Astrocyte of the spinal cord (primary cell): ENCODE results near the gene PYHIN1.

Experiments used
- DNase-seq: peaks from one replicate; pipeline ENCODE4 v3.0.0; 2011; ENCODE audit warnings: low read depth, low spot score
- H3K4me3 ChIP-seq: 2 replicates; pipeline ENCODE4 v1.5.1; 2011; ENCODE audit warnings: low read depth, mild to moderate bottlenecking, low read length, moderate library complexity
- in situ Hi-C: cut with HindIII; loops from 2 replicates; pipeline ENCODE4 v1.10.0; 2017; ENCODE audit warnings: low sequenced_read_pairs
- TF ChIP-seq, protein P1 (sequence below): IDR thresholded peaks from 2 replicates; pipeline ENCODE4 v1.5.1; 2012; ENCODE audit warnings: low read depth, mild to moderate bottlenecking, low read length, inconsistent platforms

Gene PYHIN1

DNA sequence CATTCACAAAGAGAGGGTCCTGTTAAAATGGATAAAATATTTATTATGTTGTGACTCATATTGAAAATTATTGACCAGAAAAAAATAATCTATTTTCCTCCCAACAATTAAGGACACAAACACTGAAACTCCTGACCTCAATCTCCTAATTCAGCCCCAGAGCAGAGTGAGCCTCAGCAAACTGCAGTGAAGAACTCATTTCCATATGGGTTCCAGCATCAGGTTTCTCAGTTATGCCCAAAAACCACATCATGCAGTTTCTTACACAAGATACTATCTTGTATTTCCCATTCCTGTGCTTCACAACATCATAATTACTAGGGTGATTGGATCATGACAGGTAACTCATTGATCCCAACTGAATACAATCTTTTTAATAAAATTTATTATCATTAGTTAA, 15.4 kb downstream of the PYHIN1 start:
- TF ChIP-seq, protein P1, sequence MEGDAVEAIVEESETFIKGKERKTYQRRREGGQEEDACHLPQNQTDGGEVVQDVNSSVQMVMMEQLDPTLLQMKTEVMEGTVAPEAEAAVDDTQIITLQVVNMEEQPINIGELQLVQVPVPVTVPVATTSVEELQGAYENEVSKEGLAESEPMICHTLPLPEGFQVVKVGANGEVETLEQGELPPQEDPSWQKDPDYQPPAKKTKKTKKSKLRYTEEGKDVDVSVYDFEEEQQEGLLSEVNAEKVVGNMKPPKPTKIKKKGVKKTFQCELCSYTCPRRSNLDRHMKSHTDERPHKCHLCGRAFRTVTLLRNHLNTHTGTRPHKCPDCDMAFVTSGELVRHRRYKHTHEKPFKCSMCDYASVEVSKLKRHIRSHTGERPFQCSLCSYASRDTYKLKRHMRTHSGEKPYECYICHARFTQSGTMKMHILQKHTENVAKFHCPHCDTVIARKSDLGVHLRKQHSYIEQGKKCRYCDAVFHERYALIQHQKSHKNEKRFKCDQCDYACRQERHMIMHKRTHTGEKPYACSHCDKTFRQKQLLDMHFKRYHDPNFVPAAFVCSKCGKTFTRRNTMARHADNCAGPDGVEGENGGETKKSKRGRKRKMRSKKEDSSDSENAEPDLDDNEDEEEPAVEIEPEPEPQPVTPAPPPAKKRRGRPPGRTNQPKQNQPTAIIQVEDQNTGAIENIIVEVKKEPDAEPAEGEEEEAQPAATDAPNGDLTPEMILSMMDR = no peak
- no peak overlapping the region for H3K4me3 ChIP-seq
- in situ Hi-C loops = no loop called here
- no peak for DNase-seq

DNA sequence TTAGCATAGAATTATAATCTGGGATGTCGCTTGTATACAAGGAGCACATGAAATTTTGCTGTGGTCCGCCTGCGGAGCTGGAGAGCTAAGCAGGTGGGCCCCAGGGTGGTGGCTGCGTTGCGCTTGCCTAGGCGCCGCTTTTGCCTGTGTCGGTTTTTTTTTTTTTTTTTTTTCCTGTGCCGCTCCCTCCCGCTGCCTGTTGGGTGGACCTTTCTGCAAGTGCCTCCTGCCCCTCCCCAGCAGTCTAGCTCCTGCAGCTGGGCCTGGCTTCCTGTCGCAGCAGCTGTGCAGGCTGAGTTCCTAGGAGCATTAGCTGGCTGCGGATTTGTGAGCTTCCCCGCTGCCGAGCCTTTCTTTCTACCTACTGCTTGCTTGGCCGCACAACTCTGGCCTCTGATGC, 20.6 kb downstream of the PYHIN1 start:
- DNase-seq = no peak
- no peak overlapping the region for H3K4me3 ChIP-seq
- in situ Hi-C loops = no loop called here
- TF ChIP-seq, protein P1 = no peak

DNA sequence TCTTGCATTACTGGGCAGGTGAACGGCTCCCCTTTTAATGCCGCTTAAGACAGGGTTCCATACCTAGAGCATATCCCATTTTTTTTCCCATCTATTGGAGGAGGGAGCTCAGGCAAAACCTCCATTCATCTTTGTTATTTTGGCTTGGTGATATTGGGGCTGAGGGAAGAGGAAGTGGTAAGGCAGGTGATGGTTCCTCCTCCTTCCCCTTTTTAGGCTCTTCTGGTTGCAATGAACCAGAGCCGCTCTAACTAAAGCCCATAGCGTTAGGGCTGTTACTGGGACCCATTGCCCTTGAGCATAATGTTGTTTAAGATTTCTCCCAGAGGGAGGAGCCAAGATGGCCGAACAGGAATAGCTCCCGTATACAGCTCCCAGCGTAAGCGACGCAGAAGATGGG, 21.1 kb downstream of the PYHIN1 start:
- H3K4me3 ChIP-seq = no peak overlapping the region
- TF ChIP-seq, protein P1 = no peak
- DNase-seq = no peak
- in situ Hi-C loops = no loop called here

DNA sequence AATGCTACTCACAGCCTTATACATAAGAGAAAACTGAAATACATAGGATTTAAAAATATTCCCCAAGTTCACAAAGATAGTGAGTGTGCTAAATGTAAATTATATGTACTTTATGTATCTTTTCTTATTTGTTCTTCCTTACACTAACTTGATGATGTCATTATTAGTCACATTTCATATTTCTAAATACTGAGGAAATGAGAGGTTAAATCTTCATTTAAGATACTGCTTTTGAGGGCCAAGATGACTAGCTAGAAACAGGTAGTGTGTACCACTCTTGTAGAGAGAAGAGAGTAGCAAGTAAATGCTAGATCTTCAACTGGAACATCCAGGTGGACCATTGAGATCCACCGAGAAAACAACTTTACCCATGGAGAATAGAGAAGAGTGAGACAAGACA, 29.8 kb downstream of the PYHIN1 start:
- H3K4me3 ChIP-seq = no peak overlapping the region
- TF ChIP-seq, protein P1 = no peak
- no peak for DNase-seq
- in situ Hi-C loops = no loop called here

DNA sequence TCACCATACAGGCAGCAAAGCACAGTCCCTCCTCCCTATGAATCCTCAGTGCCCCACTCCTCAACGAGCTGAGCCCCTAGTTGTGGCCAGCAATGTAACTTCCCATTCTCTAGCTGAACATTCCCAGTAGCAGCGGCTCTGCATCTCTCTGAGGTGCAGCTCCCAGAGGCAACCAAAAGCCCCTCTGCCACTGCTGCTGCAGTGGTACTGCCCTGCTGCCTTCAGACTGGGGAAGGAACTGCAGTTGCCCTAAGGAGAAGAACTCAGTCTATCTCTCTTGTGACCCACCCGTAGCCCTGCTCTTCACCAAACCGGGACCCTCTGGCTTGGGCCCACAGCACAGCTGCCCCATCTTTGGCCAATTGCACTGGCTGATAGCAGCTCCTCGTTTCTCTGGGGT, 31.6 kb downstream of the PYHIN1 start:
- in situ Hi-C loops = no loop called here
- TF ChIP-seq, protein P1 = no peak
- no peak overlapping the region for H3K4me3 ChIP-seq
- no peak for DNase-seq

DNA sequence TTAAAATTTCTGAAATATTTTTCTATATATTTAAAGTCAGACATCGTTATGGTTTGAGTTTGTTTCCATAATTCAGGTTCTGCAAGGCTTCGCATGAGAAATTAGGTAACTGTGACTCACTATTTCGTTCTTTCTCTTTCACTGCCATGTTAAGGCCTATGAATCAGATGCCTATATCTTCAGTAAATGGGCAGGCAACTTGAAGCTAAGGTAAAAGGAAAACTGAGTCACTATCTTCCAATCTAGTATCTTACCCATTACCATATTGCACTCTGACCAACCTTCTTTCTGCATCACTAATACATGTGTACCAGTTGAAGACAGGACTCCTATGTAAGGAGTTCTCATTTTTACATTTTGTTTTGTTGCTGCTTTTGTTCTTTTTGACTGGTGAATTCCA, 37.8 kb downstream of the PYHIN1 start:
- in situ Hi-C loops = no loop called here
- H3K4me3 ChIP-seq = no peak overlapping the region
- TF ChIP-seq, protein P1 = no peak
- no peak for DNase-seq

DNA sequence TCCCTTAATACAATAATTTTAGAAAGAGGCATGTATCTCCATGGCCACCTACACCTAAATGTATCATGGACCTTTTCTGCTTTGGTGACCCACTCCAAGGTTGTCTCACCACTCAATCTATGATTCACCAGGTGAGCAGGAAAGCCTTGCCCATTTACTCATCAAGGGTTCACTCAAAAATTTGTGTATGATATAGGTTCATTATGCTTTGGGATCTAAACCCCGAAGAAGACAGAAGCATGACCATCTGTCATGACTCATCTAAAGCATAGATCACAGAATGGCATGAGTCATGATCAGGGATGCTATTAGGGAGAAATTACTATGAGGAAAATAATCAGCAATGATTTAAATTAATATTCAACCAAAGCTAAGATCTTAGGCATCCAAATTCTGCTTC, 38.5 kb downstream of the PYHIN1 start:
- TF ChIP-seq, protein P1 = no peak
- no peak overlapping the region for H3K4me3 ChIP-seq
- in situ Hi-C loops = no loop called here
- DNase-seq = no peak
